HG03442 (cell line): ENCODE data around the gene ZNF672.
A peak's percentile ranks its signal among the peaks of the same experiment; 100 is the strongest.
"Not testable (repeated sequence)": the region's sequence is repeated elsewhere in the genome, so short reads cannot be mapped to it uniquely, and the experiment has no call there.

Source experiments
- ATAC-seq: cut with Tn5 transposase; IDR thresholded peaks from one replicate; pipeline ENCODE4 v1.9.1; 2021; ENCODE audit warnings: mild to moderate bottlenecking, moderate library complexity; ENCODE audit not compliant: unreplicated experiment

The ZNF672 gene

DNA sequence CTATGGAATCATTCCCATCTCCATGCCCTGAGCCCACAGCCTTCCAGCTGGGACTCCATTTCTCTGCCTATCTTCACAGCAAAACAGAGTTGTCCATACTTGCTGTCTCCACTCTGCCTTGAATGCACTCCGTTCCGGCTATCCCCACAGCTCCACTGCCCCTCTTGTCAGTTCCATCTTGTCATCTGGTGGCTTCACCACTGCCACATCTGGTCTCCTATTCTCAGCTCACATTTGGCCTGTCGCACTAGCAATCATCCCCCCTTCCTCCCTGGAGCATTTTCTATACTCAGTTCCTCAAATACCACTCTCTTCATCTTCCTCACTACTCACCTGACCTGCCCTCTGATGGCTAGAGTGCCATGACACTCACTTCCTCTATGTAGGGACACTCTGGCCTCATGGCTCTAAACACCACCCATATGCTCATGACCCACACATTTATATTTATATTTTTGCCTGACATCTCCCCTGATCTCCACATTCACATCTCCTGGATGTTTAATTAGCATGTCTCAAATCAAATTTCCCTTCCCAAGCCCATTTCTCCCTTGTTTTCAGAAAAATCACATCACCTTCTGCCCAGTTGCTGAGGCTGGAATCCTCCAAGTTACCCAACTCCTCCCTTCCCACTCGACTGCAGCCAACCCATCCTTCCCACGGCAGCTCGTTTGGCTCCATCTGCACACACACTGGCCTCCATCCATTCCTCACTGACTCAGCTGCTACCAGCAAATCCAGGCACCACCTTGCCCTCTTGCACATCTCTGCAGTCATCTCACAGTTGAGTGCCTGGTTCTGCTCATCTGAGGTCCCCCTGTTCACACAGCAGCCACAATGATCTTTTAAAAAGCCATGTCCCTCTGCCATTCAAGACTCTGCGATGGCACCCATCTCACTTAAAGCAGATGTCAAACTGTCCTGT is 14.7 kb downstream of the ZNF672 start:
- no peak for ATAC-seq

DNA sequence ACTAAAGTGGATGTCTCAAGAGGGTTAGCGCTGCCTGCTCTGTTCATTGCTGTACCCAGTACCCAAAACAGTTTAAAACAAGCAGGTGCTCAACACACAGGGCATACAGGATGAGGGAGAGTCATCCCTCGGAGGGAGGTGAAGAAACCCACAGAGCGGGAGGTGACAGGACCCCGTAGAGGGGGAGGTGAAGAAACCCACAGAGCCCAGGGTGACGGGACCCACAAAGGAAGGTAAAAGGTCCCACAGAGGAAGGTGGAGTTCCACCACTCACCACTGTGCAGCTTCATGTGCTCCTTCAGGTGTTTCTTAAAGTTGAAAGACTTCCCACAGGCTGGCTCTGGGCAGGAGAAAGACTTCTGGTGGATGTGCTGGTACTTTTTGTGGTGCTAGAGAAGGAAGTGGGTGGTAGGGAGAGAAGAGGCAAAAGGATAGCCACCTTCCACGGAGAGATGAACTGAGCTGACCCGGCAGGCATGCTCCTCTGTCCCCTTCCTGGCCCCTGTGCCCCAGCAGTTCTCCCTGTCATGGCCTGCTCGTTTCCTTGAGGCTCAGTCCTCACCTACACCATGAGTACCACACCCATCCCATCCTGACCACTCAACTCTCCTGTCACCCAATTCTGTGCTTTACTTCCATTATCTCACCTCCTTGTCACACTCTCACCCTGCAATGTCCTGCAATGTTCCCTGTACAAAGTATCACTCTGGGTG is 15.8 kb downstream of the ZNF672 start:
- ATAC-seq: no peak

DNA sequence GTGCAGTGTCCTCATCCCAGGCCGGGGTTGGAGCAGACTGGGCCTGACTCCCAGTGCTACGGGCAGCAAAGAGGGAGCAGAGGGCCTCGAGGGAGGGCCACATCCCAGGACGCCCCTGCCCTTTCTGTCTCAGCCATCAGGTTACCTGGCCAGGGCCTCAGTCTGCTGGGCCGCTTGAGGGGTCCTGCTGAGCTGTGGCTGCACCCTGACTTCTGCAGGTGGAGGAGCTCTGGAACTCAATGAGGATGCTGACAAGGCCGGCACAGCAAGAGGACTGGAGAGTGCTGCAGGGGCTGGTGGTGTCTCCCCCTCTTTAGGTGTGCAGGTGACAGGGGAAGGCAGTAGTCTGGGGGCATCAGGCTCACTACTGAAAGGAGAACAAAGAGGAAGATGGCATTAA is 17.6 kb downstream of the ZNF672 start:
- ATAC-seq: no peak

DNA sequence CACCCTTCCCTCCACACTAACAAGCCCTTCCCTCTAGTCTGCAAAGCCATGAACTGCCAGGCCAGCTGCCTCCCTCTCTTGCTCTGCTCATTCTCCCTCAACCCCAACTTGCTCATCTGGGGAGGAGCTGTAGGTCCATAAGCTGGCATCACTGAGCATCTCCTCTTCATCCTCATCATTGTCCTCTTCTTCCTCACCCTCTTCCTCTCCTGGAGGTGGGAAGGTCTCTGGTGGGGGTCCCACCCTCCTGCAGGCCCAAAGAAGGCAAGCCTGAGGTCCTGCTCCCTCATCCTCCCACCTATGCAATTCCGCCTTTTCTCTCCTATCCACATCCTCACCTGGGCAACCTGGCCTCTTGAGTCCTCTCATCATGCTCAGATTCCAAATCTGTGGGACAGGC is 18.2 kb downstream of the ZNF672 start:
- ATAC-seq: no peak

DNA sequence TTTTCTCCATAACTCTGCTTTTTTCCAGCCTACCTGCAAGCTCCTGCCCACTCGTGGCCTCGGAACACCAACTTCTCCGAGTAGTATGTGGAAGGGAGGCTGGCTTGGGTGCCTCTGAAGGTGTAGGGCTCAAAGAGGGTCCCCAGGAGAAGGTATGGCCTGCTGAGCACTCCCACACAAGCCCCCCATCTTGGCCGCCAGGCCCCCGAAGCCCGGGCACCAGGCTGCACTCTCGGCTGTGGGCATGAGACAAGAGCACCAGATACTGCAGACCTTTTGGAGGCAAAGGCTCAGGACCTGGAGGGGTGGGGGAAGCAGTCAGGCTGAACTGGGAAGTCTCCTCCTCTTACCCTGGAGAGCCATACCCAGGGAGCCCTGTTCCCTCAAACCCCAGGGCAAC is 19.2 kb downstream of the ZNF672 start:
- no peak for ATAC-seq

DNA sequence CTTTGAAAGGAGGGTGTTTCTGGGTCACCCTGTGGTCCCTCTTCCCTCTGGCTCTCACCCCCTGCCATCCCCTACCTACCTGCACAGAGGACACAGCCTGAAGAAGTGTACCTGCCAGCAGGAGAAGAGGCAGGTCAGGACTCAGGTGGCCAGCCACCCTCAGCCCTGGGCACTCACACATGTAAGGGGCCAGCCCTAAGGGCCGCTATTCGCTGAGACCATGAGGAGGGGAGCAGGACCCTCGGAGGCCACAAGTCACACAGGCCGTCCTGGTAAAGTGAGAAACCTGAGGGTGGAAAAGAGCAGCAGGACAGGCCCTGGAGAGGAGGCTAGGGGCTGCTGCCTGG is 19.7 kb downstream of the ZNF672 start:
- peak; percentile 0 for ATAC-seq

DNA sequence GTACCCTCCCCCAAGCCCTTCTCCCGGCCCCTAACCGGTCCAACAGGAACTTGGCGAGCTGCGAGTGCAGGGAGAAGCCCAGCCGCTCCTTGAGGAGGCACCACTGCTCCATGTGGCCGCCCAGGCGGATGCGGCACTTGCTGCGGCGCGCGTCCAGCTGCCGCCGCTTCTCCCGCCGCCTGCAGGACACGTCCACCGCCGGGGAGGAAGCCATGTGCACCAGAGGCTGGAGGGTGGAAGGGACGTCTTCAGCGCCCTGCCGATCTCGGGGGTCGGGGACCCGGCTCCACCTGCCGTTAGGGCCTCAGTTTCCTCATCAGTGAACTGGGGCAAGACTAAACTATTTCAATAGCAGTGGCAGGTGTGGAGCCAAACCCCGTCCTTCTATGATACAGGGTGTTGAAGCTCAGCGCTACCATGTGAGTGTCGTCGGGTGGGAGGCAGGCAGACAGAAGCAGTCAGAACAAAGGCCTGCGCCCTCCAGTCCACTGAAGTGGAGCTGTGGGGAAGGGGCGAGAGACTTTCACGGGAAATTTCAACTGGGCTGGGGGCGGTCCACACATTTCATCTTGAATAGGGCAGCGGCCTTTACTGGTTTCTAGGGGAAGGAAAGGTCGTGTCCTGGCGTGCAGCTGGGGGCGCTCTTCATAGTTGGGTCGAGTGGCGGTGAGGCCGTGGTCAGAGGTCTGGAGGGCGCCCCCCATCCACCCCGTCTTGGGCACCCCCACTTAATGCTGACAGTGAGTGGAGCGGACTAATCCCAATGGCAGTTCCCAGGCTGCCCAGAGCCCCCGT is 20.3 kb downstream of the ZNF672 start:
- ATAC-seq: peak; percentile 32

DNA sequence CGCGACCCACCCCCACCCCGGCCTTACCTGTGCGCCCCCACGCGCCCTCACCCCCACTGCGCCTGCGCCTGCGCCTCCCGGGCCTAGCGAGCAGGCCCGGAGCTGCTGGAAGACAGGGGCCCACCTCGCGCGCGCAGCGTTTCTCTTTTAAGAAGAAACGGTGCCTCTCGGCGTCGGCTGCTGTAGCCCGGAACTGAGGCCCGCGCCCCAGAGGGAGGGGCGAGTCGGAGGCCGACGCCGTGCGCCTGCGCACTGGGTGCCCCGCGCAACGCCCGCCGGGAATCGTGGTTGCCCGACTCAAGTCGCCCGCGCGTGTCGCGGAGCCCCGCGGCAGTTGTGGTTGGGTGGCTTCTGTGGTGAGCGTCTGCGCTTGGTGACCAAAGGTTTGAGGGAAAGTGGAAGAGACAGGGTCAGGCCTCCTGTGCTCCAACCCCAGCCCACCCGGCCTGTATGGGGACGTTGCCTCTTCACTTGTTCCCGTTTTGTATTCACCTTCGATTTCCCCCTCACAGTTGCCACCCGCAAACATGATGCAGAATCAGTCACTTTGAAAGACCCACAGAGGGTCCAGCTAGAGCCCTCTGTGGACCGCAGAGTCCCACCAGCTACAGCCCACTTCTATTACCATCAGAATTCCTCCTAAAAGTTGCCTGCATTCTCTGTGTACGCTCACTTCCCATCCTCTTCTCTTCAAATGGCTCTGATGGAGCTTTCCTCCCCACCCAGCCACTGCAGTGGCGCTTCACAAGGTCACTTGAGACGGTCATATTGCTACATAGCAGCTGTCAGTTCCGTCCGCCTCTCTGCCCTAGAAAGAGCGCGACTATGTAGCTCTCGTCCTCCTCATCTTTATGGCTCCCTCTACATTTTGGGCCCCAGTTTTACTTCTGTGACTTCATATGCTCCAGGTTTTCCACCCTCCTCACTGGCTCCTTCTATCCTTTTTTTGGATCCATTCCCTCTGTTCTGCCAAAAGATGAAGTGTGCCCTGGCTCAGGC is 21.2 kb downstream of the ZNF672 start, which contains the start of gene ZNF692:
ZNF692 (minus strand) TSS at position 195 of the 999 bp plus-strand sequence. CDS start 776 bp downstream, outside the sequence.
- peak; percentile 78 for ATAC-seq

DNA sequence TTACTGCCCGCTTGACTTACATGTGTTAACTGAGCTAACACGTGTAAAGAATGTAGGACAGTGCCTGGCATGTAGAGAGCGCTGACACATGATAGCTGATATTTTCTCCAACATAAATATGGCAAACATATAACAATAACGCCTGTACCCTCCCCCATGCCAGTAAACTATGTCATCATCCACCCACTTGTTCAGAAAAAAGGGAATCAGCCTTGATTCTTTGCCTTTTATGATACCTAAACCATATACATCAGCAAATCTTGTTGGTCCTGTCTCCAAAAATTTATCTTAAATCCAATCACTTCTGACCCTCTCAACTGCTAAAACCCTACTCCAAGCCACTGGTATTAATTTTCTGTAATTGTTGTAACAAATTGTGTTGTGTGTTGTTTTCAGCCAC is 22.0 kb downstream of the ZNF672 start:
- no peak for ATAC-seq

DNA sequence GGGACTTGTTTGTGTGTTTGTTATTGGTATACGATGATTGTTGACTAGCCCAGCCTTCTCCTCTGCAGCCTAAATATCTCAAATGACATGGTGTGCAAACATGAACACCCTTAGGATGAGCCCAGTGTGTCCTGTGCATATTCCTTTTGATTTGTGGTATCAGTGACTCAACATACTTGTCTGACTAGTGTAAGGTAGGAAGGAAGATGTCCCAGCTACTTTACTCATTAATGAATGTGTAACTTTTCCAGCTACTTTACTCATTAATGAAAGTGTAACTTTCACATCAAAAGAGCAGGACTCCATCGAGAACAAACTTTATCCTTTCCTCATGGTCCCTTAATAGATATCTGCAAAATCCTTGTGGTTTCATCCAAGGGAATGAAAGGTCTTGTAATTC is 23.6 kb downstream of the ZNF672 start:
- no peak for ATAC-seq

DNA sequence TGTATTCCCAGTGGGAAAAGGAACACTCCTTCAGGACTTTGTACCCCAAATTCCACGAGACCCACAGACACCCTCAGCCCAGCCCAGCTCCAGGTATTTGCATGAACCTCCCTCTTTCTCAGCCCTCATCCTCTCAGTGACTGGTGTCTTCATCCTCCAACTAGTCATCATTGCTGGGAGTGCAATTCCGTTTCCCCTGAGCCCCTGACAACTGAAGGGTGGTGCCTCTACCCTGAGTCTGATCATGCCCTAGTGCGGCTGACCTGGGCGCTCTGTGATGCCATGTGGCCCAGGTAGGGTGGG is 24.6 kb downstream of the ZNF672 start:
- ATAC-seq: peak; percentile 9

DNA sequence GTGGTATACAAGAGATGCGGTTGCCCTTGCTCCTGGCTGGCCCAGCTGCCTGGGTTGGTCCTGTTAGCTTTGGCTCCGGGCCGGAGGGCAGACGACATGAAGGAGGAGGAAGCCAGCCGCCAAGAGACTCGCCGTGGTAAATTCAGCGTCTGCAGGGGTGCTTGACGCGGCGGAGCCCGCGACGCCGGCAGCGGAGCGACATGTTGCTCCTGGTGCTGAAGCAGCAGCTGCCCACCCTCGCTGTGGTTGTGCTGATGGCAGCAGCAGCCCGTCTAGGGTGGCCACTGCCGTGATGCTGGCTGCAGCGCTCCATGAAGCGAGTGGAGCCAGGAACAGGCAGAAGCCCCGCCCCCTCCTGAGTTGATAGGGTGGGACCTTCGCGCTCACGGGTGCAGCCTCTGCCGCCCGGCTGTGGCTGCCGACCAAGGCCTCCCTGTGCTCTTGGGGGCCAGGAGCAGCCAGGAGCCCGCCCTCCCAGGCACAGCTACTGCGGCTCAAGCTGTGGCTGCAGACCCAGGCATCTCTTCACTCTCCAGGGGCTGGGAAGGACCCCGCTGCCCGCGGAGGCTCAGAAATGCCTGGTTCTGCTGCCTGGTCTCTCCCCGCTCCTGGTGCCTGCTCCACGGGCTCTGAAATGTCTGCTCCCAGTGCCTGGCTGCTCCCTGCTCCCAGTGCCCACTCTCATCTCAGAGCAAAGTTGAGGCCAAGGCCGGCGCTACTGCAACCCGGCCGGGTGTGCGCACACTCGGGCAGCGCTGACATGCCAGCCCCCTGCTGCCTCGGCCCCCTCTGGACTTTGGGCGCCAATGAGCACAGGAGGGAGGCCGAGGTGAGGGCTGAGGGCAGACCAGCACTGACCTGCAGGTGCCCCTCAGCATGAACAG is 25.2 kb downstream of the ZNF672 start:
- ATAC-seq: peak; percentile 62

DNA sequence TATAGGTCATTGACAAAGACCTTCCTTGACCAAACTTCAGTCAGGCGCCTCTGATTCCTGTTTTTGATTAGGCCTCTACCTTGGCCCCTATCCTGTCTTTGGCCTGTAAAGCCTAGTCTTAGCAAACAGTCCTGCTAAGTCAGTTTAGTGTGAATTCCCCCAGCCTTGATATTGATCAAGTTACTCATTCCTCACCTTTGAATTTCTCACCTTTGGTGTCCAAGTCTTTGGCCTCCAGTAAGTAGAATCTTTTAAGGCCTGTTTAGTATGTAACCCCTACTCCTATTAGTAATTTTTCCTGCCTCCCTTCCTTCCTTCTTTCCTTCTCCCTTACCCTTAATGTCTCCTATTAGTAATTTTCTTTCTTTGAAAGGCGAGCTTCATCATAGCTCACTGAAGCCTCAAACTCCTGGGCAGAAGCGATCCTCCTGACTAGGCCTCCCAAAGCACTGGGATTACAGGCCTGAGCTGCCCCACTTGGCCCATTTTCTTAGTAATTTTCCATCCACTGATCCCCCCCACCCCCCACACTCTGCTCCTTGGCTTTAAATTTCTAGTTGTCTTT is 33.9 kb downstream of the ZNF672 start:
- no peak for ATAC-seq

DNA sequence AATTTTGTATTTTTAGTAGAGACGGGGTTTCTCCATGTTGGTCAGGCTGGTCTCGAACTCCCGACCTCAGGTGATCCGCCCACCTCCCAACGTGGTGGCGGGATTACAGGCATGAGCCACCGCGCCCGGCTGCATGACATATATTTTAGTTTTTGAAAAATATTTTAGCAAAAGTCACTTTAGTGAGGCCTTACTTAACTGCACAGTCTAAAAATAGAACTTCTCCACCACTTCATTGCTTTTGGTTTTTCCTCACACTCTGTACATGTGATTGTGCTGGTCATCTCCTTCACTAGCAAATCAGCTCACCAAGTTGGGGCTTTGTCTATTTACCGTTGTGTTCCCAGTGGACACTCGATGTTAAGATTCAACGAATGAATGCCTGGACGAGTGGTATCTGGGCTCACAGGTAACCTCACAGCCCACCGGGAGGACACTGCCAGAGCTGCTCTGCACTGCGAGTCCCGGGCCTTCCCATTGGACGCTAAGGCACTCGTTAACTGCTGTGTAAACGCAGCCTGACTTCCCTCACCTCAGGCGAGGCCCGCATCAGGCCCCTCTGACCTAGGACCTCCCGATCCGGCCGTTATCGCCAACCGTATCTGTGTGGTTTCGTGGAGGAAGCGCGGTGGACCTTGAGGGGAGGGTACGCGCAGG is 34.9 kb downstream of the ZNF672 start:
- peak; percentile 31 for ATAC-seq

DNA sequence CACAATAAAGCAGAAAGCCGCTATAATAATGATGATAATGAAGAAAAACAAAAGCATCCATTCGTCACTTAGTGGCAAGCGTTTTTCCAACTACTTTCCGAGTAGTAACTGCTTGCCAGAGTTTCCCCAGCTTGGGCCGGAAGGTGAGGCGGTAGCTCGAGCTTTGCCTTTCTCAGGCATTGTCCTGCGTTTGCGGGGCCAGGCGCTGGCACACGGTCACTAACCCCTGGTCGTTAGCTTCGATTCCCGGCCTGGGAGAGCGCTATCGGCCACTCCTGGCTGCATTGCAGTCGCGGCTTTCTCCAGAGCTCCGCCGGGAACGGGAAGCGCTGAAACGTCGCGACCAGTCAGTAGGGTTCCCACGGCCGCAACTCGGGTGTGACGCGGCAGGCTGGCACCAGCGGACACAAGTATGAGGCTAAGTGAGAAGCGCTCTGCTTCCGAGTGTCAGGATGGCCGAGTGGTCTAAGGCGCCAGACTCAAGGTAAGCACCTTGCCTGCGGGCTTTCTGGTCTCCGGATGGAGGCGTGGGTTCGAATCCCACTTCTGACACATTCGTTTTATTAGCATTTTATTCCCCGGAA is 35.5 kb downstream of the ZNF672 start:
- ATAC-seq: peak; percentile 76

DNA sequence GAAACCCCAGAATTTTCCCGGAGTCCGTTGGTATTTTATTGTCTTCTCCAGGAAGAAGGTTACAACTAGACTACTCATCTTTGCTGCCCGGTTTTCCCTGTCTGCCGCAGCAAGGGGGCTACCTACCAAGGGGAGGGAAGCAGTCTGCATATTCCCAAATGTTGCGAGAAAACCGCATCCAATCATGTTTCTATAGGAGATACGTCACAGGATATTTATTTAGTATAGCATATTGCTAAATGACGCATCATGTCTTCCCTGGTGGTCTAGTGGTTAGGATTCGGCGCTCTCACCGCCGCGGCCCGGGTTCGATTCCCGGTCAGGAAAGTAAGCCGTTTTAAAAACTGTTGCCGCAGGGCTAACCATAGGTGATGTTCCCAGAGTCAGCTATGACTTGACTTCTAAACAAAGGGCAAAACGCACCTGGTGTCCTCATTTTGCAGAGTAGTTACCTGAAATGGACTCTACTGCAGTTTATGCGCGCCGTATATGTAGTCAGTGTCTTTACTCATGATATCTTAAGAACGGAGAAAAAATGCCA is 36.0 kb downstream of the ZNF672 start:
- ATAC-seq: peak; percentile 56

DNA sequence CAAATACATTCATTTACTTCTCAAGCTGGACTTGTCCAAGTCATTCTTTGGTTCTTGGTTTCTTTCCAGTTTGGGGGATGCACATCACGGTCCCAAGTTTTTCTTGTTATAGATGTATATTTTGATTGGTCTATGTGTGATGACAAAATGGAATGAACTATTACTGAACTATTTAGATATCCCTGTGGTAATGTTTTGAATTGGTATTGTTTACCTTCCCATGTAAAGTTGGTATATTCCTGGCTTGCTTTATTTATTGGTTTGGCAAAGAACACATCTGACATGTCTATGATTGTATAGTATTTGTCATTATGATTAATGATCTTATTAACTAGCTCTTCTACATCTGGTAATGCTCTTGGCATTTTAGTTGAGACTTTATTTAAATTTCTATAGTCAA is 43.2 kb downstream of the ZNF672 start:
- no peak for ATAC-seq

DNA sequence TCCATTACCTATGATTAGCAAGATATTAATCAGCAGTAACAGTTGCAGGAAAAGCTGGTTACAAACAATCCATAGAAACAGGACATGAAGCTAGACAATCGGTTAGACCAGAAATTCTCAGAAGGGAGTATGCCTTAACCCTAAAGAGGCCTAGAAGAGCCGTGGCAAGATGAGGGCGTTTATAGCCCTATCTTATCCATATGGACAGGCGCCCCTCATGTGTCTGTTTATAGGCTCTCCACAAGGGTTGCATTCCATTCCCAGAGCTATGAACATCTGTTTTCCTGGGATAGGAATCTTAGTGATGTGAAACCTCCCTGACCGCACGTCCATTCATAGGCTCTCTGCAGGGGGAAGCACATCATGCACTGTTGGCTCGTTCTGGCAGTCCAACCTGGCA is 44.4 kb downstream of the ZNF672 start:
- not testable (repeated sequence) for ATAC-seq
